ENCODE results near the gene LRRC25.
"Not testable (repeated sequence)": the region's sequence is repeated elsewhere in the genome, so short reads cannot be mapped to it uniquely, and the experiment has no call there.

DNA sequence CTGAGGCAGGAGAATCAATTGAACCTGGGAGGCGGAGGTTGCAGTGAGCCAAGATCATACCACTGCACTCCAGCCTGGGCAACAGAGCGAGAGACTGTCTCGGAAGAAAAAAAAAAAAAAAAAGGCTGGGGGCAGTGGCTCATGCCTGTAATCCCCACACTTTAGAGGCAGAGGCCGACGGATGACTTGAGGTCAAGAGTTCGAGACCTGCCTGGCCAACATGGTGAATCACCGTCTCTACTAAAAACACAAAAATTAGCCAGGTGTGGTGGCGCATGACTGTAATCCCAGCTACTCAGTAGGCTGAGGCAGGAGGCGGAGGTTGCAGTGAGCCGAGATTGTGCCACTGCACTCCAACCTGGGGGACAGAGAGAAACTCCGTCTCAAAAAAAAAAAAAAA lies 13.8 kb downstream of the LRRC25 start:
- TF ChIP-seq, protein P1, sequence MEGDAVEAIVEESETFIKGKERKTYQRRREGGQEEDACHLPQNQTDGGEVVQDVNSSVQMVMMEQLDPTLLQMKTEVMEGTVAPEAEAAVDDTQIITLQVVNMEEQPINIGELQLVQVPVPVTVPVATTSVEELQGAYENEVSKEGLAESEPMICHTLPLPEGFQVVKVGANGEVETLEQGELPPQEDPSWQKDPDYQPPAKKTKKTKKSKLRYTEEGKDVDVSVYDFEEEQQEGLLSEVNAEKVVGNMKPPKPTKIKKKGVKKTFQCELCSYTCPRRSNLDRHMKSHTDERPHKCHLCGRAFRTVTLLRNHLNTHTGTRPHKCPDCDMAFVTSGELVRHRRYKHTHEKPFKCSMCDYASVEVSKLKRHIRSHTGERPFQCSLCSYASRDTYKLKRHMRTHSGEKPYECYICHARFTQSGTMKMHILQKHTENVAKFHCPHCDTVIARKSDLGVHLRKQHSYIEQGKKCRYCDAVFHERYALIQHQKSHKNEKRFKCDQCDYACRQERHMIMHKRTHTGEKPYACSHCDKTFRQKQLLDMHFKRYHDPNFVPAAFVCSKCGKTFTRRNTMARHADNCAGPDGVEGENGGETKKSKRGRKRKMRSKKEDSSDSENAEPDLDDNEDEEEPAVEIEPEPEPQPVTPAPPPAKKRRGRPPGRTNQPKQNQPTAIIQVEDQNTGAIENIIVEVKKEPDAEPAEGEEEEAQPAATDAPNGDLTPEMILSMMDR (IDR thresholded peaks at IDR 0.05; ENCODE audit: low read depth, low read length) = not testable (repeated sequence)
- not testable (repeated sequence) for TF ChIP-seq EZH2phosphoT487 (IDR thresholded peaks at IDR 0.05; ENCODE audit: low read depth)

Data from OCI-LY3 (cell line).